ENCODE results near the gene UBE3B. TPM values are rescaled to one million over a fixed set of nuclear protein-coding genes. Genes with fewer than 3 reads are reported as not detected.

UBE3B gene
- total RNA-seq, 1 experiment from 2014 or later = 25.7 TPM

DNA sequence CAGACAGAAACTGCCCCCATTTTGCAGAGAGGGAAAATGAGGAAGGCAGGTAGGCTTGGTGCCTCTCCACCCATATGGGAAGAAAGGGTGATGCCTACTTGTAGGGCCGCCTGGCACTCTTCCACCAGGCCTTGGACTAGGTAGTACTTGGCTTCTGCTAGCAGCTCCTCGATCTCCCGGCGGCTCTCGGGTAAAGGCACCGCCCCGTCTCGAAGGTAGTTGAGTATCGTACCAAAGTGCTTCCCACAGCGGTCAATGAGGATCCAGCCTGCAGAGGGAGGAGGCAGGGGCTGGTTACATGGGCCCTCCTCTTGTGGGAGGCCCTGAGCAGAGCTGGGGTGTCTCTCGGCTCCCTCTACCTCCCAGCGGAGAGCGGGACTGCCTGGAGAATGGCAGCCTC is 16.9 kb upstream of the UBE3B start:
- peaks cover 18% of the 10 kb centered on the region for H3F3A ChIP-seq (ENCODE audit: low read length, unreplicated experiment)
- no TSS peak for BruUV-seq (replicated peaks)
- CTCF ChIA-PET = no interaction called here
- no peaks in the 10 kb centered on the region for H3K9me3 ChIP-seq (ENCODE audit: low read length)
- no peak for DNase-seq
- ATAC-seq = no peak
- intact Hi-C loops (cut with micrococcal nuclease) = no loop called here
- H3K36me3 ChIP-seq (ENCODE audit: low read depth, low read length) = peaks cover 45% of the 10 kb centered on the region
- peaks cover 71% of the 10 kb centered on the region for H3K79me2 ChIP-seq (ENCODE audit: low read length)
- TF ChIP-seq EZH2phosphoT487 (IDR thresholded peaks at IDR 0.05; ENCODE audit: borderline replicate concordance, low read length) = no peak
- TF ChIP-seq, protein P1, sequence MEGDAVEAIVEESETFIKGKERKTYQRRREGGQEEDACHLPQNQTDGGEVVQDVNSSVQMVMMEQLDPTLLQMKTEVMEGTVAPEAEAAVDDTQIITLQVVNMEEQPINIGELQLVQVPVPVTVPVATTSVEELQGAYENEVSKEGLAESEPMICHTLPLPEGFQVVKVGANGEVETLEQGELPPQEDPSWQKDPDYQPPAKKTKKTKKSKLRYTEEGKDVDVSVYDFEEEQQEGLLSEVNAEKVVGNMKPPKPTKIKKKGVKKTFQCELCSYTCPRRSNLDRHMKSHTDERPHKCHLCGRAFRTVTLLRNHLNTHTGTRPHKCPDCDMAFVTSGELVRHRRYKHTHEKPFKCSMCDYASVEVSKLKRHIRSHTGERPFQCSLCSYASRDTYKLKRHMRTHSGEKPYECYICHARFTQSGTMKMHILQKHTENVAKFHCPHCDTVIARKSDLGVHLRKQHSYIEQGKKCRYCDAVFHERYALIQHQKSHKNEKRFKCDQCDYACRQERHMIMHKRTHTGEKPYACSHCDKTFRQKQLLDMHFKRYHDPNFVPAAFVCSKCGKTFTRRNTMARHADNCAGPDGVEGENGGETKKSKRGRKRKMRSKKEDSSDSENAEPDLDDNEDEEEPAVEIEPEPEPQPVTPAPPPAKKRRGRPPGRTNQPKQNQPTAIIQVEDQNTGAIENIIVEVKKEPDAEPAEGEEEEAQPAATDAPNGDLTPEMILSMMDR (conservative IDR thresholded peaks at IDR 0.05; ENCODE audit: low read depth, low read length) = no peak
- no peak overlapping the region; the same call in 1 of the 2 replicates for H3K9ac ChIP-seq (ENCODE audit: low read length)
- H3K4me3 ChIP-seq (ENCODE audit: low read length) = no peak overlapping the region
- POLR2A ChIA-PET (ENCODE audit: unreplicated experiment) = no interaction called here
- no peaks in the 10 kb centered on the region for H4K20me1 ChIP-seq (ENCODE audit: low read length)
- H2AFZ ChIP-seq (ENCODE audit: low read length) = no peak overlapping the region
- peaks cover 64% of the 10 kb centered on the region for H3K4me1 ChIP-seq (ENCODE audit: insufficient read depth, low read length)
- no peaks in the 10 kb centered on the region for H3K27me3 ChIP-seq (ENCODE audit: low read length)
- H3K27ac ChIP-seq (ENCODE audit: low read length) = peak overlapping the region; percentile 85
- peak overlapping the region; percentile 78; the same call in 1 of the 2 replicates for H3K4me2 ChIP-seq (ENCODE audit: low read length)
- H3K9me2 ChIP-seq (replicated peaks; ENCODE audit: low read length) = no peaks in the 10 kb centered on the region

DNA sequence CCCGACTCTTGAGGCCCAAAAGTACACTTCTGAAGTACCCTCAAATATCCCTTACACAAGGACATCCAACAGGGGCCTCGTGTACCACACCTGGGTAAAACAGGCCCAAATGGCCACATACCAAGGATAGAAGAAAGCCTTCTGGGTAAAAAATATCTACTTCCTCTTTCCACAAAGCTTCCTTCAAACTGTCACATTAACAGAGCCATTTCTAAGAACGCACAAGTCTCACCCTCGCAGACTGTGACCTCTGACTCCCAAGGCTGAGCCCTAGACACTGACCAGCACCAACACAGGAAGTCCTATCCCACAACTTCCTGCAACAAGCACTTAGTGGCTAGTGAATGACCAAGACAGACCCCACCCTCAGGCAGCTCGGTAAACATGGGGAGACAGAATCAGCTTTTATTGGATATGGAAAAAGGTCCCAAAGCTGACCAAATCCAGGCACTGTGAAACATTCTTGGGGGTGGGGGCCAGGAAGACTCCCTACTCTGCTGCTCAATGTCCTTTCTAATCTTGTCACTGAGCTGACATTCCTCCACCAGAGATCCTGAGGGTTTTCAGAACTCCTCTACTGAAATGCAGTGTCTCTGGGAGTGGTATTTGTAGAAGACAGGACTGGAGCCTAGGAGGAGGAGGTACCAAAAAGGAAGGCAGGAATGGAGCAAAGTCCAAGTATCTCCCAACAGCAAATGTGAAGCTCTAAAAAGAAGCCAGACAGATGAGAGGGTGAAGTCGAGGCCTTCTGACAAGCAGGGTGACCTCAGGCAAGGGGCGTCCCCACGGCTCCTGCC is 16.2 kb upstream of the UBE3B start:
- BruUV-seq (replicated peaks) = no TSS peak
- H3K9ac ChIP-seq (ENCODE audit: low read length) = peak overlapping the region; percentile 24
- ChIA-PET POLR2A (ENCODE audit: unreplicated experiment) (no interaction called here), CTCF (interaction anchor here (0.5 kb wide), 1 partner anchor 33 kb away, joined by 4 read pairs; no protein-coding TSS in a partner anchor)
- no peaks in the 10 kb centered on the region for H4K20me1 ChIP-seq (ENCODE audit: low read length)
- H2AFZ ChIP-seq (ENCODE audit: low read length) = no peak overlapping the region
- no peak for TF ChIP-seq EZH2 (IDR thresholded peaks at IDR 0.05; ENCODE audit: low read length, unreplicated experiment)
- TF ChIP-seq EZH2phosphoT487 (IDR thresholded peaks at IDR 0.05; ENCODE audit: borderline replicate concordance, low read length) = no peak
- TF ChIP-seq, protein P1 (conservative IDR thresholded peaks at IDR 0.05; ENCODE audit: low read depth, low read length) = no peak
- ATAC-seq (peak; percentile 47), DNase-seq (peak; percentile 53)
- H3K27ac ChIP-seq (ENCODE audit: low read length) = peak overlapping the region; percentile 85
- H3K79me2 ChIP-seq (ENCODE audit: low read length) = peaks cover 78% of the 10 kb centered on the region
- peaks cover 18% of the 10 kb centered on the region for H3F3A ChIP-seq (ENCODE audit: low read length, unreplicated experiment)
- H3K27me3 ChIP-seq (ENCODE audit: low read length) = no peaks in the 10 kb centered on the region
- peaks cover 62% of the 10 kb centered on the region for H3K4me1 ChIP-seq (ENCODE audit: insufficient read depth, low read length)
- intact Hi-C loops (cut with micrococcal nuclease) = no loop called here
- peak overlapping the region; percentile 78 for H3K4me2 ChIP-seq (ENCODE audit: low read length)
- no peaks in the 10 kb centered on the region for H3K9me3 ChIP-seq (ENCODE audit: low read length)
- peaks cover 40% of the 10 kb centered on the region for H3K36me3 ChIP-seq (ENCODE audit: low read depth, low read length)
- no peaks in the 10 kb centered on the region for H3K9me2 ChIP-seq (replicated peaks; ENCODE audit: low read length)
- H3K4me3 ChIP-seq (ENCODE audit: low read length) = peak overlapping the region; percentile 46; the same call in 1 of the 2 replicates

Data from PC-3 (cell line).